GM12864 (cell line): ENCODE results near the gene ILF2.

Source experiments
- DNase-seq: peaks from one replicate; pipeline ENCODE4 v3.0.0-alpha.2; 2011; ENCODE audit warnings: low read depth
- H3K4me3 ChIP-seq: 2 replicates; pipeline ENCODE4 v1.5.1; 2011; ENCODE audit warnings: mild to moderate bottlenecking, low read depth, low read length, control low read depth
- CTCF ChIP-seq: IDR thresholded peaks from 2 replicates; pipeline ENCODE4 v1.5.1; 2011; ENCODE audit warnings: low read depth, mild to moderate bottlenecking, moderate library complexity, low read length, control low read depth, inconsistent platforms; ENCODE audit errors: missing control alignments

Gene ILF2

GRCh38 chr1:153698020-153698922, 27.5 kb upstream of the ILF2 start:
- H3K4me3 ChIP-seq, result no peak overlapping the region
- DNase-seq, result no peak
- no peak for TF ChIP-seq CTCF

GRCh38 chr1:153697191-153698019, 26.6 kb upstream of the ILF2 start:
- TF ChIP-seq CTCF, result no peak
- no peak overlapping the region for H3K4me3 ChIP-seq
- DNase-seq, result no peak

- no peak for TF ChIP-seq CTCF
- no peak for DNase-seq
- no peak overlapping the region for H3K4me3 ChIP-seq
Observed at GRCh38 chr1:153696741-153697140, 25.9 kb upstream of the ILF2 start.

GRCh38 chr1:153693466-153693865, 22.7 kb upstream of the ILF2 start:
- no peak for TF ChIP-seq CTCF
- H3K4me3 ChIP-seq, result no peak overlapping the region
- DNase-seq, result no peak

- TF ChIP-seq CTCF, result no peak
Observed at GRCh38 chr1:153688736-153689328, 18.0 kb upstream of the ILF2 start.

GRCh38 chr1:153688276-153688675, 17.5 kb upstream of the ILF2 start:
- TF ChIP-seq CTCF, result no peak
- no peak for DNase-seq
- H3K4me3 ChIP-seq, result no peak overlapping the region

More at GRCh38 chr1:153688736-153689328, 18.0 kb upstream of the ILF2 start:
- DNase-seq, result no peak
- H3K4me3 ChIP-seq, result no peak overlapping the region
